NCI-H1048 (cell line): ENCODE data around the gene NOP58.
A peak's percentile ranks its signal among the peaks of the same experiment; 100 is the strongest.
"Not testable (repeated sequence)": the region's sequence is repeated elsewhere in the genome, so short reads cannot be mapped to it uniquely, and the experiment has no call there.

Experiments
- DNase-seq: peaks from one replicate; lab custom pipeline; 2025; lab: John Stamatoyannopoulos, UW

Gene NOP58, protein sequence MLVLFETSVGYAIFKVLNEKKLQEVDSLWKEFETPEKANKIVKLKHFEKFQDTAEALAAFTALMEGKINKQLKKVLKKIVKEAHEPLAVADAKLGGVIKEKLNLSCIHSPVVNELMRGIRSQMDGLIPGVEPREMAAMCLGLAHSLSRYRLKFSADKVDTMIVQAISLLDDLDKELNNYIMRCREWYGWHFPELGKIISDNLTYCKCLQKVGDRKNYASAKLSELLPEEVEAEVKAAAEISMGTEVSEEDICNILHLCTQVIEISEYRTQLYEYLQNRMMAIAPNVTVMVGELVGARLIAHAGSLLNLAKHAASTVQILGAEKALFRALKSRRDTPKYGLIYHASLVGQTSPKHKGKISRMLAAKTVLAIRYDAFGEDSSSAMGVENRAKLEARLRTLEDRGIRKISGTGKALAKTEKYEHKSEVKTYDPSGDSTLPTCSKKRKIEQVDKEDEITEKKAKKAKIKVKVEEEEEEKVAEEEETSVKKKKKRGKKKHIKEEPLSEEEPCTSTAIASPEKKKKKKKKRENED

DNA sequence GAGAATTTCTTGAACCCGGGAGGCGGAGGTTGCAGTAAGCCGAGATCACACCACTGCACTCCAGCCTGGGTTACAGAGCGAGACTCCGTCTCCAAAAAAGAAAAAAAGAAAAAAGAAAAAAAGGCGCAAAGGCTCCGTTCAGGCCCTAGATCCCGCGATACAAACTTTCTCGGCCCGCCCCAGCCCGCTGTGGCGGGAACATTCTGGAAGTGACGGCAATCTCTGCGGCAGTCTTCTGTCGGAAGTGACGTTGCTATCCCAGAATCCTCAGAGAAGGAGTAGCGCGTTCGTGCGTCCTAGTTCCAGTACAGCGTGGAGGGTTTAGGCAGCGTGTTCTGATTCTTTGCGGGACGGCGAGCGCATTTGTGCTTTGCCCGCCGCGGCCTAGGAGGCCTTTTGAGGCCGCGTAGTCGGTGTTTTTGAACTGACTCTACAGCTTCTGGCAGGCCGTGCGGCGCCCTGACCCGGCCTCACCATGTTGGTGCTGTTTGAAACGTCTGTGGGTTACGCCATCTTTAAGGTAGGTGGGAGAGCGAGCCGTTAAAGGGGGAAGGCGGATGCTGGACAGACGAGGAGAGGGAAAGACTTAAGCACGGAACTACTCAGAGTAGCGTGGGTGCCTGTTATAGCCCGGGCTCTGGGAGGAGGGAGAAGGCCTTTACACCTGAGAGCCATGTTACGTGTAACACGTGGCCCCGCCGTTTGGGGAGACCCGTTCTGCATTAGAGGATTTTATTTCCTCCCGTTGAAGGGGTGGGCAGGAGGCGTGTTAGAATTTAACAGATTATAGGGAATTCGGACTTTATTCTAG lies at the start of gene NOP58:
Gene NOP58, plus strand, starts transcription at position 297 of the 811 bp plus-strand sequence. Its CDS starts 179 bp downstream, at position 476.
- peak; percentile 93 for DNase-seq

DNA sequence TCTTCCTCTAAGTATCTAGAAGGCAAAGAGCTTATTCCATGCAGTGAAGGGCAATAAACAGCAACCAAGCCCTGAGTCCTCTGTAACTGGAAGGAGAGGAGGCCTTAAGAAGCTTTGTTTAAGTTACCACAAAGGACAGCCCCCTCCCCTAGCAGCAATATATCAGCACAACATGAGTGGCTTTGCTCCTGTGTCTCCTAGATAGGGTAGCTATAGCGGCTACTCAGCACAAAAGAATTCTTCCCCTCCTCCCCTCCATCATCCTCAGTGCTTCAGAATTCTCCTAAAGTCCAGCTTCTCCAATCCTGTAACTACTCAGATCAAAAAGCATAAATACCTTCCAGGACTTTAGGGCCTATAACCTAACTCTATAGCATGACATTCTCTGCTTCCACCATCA lies 43.7 kb upstream of the NOP58 start:
- no peak for DNase-seq

DNA sequence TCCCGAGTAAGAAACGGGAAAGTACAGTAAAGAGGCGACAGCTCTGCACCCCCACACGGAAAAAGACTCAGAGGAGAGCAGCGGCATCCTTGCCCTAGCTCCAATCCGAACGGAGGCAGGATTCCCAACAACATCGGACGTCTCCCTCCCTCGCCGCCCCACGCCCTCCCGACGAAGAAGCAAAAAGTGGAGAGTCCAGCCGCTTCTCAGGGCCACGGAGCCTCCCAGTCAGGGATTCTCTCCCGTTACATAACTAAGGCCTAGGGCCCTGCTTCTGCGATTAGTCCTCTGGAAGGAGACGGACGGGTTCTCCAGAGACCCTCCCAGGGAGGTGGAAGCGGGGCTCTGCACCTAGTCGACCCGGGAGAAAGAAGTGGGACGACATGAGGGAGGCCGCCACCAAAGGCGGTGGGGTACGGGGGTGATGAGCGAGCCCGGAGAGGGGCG lies 27.8 kb upstream of the NOP58 start:
- DNase-seq = no peak

DNA sequence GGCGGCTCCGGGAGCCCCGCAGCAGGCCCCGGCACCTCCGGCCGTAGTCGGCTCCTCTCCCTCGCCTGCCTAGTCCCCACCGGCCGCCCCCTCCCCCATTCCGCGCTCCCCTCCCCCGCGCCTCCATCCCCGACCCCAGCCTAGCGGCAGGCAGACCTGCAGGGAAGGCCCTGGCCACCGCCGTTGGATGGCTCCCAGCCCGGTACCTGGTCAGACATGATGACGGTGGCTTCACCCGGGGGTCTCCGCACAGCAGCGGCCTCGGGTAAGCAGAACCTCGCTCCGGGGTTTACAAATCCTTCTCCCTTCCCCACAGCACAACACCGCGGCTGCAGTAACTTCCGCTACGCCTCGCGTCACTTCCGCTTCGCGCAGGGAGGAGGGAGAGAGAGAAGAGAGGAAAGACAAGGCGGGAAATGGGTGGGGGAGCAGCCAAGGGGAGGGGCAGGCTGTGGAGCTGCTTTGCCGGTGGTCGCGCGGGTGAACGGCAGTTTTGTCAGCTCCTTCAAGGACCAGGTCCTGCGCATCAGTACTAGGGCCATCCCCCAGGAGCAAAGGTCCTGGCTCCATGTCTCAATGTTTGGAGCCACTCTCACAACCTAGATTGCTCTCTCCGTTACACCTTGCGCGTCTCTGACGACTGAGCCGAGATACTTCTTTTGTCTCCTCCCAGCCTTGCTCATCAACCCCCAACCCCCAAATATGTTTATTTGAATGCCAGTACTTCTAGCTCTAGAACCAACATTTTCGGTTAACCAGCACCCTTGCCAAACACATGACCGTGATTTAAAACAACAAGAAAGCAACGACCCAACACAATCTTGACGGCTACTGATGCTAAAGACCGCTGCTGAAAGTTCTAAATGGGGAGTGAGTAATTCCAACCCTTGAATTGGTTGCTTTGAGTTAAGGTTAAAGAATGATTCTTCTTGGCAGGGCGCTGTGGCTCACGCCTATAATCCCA lies 27.0 kb upstream of the NOP58 start, which contains the start of gene SUMO1:
Gene SUMO1, minus strand, starts transcription at position 364 of the 964 bp plus-strand sequence. Its CDS starts 146 bp downstream, at position 218.
- peak; percentile 54 for DNase-seq

DNA sequence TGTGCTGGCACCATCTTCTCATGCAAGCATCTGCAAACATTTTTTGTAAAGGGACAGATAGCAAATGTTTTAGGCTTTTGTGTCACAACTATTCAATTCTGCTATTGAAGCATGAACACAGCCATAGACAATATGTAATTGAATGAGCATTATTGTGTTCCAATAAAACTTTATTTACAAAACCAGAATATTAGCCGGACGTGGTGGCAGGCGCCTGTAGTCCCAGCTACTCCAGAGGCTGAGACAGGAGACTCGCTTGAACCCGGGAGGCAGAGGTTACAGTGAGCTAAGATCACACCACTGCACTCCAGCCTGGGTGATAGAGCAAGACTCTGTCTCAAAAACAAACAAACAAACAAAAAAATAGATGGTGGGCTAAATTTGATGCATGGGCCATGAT lies 17.9 kb upstream of the NOP58 start:
- DNase-seq = not testable (repeated sequence)

DNA sequence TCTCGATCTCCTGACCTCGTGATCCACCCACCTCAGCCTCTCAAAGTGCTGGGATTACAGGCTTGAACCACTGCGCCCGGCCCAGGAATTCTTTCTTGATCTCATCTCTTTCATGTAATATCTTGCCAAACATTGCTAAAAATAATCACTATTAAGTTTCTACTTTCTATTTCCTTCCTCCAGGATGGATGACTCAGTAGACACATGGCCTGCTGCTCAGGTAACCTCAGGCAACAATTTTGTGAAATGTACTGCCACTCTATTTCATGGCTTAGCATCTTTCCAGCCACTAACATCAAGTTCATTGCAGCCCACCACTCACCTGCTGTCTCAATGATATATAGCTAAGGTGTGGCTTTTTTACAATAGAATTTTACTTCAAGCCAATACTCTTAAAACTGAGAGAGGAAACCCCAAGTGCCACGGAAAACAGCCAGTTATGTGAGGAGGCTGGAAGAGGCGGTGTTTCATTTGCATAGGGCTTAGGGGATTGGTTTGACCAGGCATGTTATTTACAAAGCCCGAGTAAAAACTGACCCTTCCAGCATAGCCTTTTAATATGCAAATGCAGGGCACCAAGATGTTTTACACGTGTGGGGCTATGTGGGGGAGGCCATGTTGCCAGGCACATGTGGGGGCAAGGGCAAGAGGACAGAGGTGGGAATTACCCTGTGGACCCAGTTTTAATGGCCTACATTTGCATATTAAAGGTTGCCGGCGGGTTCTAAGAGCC lies 15.9 kb upstream of the NOP58 start:
- DNase-seq = no peak

DNA sequence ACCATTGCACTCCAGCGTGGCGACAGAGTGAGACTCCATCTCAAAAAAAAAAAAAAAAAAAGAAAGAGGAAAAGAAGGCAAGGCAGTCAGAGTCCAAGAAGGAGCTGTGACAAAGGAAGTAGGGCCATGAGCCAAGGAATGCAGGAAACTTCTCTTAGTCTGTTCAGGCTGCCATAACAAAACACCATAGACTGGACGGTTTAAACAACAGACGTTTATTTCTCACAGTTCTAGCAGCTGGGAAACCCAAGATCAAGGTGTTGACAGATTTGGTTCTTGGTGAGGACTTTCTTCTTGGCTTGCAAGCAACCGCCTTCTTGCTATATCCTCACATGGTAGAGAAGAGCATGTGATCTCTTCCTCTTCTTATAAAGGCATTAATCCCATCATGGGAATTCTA lies 14.1 kb upstream of the NOP58 start:
- DNase-seq = no peak

DNA sequence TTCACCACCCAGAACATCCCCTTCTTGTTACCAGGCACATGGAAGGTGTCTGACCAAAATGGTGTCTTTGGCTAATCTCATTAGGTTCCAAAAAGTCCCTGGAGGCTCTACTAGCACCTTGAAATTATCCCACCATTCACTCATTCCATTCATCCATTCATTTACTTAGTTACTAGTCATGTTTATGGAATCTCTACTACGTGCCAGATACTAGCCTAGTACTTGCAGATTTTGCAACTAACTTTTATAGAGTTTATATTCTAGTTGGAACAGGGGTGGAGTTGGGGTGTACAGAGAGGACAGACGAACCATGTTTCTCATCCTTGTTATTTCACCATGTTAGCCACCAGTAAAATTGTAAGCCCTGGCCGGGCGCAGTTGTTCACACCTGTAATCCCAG lies 4.0 kb upstream of the NOP58 start:
- no peak for DNase-seq

DNA sequence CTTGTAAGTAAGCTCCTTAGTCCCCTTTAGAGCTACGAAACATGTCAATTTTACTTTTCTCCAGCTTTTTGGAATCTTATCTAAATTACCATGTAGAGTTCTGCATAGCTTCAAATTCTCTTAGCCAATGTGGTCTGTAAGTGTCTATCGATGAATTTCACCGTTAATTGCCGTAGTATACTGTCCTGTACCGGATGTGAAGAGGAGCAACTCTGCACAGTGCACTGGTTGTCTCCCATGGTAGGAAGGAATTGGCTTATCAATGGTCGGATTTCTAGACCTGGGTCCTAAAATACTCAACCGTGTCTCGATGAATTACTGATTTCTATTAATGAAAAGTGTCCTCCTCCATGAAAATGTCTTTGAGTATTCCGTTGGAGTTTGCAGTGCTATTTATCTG lies 1.9 kb downstream of the NOP58 start:
- DNase-seq = no peak

DNA sequence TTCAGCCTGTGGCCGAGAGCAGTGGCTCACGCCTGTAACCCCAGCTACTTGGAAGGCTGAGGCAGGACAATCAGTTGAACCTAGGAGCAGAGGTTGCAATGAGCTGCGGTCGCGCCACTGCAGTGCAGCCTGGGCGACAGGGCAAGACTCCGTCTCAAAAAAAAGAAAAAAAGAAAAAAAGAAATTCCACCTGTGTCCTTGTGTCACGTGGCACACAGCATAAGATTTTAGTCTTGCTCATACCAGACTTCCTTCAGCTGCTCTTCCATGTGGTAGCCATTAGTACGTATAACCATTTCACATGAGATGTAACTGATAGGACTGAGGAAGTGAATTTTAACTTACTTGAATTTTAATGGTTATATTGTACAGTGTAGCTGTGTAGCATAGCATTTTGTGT lies 4.0 kb downstream of the NOP58 start:
- no peak for DNase-seq

DNA sequence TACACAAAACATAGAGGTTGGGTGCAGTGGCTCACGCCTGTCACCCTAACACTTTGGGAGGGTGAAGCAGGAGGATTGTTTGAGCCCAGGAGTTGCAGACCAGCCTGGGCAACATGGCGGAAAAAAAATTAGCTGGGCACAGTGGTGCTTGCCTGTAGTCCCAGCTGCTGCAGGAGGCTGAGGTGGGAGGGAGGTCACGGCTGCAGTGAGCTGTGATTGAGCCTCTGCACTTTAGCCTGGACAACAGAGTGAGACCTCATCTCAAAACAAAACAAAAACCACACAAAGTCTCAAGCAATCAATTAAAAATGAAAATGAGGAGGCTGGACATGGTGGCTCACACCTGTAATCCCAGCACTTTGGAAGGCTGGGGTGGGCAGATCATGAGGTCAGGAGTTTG lies 4.9 kb downstream of the NOP58 start:
- no peak for DNase-seq

DNA sequence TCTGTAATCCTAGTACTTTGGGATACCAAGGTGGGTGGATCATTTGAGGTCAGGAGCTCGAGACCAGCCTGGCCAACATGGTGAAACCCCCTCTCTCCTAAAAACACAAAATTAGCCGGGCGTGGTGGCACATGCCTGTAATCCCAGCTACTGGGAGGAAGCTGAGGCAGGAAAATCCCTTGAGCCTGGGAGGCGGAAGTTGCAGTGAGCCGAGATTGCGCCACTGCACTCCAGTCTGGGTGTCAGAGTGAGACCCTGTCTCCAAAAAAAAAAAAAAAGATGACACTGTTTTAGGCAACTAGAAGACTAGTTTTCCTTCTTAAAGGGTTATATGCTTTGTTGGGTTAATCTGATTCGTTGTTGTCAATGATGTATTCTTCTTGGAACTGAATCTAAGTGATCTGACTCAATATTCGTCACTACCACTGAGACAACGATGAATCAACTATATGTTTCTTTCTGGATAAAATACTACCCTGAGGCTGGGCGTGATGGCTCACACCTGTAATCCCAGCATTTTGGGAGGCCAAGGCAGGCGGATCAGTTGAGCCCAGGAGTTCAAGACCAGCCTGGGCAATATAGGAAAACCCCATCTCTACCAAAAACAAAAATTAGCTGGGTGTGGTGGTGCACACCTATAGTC lies 10.6 kb downstream of the NOP58 start:
- DNase-seq = not testable (repeated sequence)

DNA sequence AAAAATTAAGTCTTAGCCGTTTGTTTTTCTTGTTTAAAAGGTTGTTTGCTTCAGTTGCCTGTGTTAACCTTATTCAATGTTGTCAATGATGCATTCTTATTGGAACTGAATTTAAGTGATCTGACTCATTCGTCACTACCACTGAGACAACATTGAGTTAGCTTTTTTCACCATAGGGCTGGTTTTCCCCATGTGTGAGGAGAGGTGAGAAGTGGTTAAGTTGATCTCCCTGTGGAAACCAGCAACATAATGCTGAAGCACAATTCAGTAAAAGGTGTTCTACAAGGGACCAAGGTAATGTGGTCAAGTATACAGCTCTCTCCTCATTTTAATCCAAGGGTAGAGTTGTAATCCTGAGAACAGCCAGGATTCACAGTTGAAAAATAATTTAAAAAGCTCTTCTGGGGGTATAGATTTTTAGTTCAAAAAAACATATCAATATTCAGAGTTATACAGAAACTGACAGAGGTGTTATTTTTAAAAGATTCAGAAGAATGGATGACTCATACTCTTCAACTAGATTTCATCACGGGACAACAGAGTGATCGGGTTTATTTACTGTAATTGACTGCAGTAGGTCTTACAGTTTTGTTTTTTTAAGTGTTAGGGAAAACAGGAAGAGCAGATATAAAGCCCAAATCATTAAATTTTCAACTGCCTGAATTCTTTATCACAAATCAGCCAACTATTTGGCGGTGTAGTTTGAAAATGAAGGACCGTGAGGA lies 12.6 kb downstream of the NOP58 start:
- no peak for DNase-seq

DNA sequence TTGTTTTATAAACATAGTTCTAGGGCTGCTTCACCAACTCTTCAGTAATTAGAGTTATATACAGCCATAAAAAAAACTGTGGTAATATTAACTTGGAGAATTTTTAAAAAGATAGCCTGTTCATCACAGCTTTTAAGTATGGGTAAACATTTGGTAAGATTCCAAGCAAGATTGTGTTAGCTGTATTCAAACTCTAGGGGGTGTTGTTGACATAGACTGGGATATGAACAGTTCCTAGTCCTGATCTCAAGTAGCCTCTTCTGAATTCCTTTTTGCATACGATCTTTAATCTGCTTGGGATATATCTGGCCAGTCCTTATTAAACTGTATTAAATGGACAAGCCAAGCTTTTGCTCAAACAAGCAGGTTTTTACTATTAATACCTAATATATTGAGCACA lies 13.4 kb downstream of the NOP58 start:
- no peak for DNase-seq

DNA sequence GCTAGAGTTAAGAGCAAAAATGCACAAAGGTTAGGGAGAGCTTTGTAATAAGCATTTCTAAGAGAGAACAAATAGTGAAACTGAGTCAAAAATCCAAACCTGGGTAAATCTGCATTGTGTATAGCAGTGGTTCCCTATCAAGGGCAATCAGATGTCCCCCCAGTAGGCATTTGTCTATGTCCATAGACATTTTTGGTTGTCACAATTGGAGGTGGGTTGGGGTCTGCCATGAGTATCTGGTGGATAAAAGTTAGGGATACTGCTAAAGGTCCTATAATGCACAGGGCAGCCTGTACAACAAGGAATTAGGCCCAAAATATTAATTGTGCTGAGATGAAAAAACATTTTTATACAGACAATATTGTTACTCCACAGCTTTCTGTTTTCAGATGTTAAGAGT lies 21.0 kb downstream of the NOP58 start:
- no peak for DNase-seq

DNA sequence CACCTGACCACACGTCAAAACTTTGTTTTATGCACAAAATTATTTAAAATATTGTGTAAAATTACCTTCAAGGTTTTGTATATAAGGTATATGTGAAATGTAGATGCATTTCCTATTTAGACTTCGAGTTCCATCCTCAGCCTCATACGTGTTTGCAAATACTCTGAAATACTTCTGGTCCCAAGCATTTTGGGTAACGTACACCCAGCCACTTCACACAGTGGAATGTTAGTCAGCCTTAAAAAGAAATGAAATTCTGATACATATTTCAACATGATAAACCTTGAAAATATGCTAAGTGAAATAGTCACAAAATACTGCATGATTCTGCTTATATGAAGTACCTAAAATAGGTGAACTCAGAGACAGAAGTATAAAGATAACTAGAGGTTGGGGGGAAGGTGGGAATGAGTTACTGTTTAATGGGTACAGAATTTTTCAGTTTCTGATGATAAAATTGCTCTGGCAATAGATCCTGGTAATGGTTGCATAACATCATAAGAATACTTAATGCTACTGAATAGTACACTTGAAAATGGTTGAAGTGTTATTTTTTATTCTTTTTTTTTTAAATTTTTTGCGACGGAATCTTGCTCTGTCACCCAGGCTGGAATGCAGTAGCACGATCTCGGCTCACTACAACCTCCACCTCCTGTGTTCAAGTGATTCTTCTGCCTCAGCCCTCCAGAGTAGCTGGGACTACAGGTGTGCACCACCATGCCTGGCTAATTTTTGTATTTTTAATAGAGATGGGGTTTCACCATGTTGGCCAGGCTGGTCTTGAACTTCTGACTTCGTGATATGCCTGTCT lies 24.0 kb downstream of the NOP58 start:
- DNase-seq = no peak

DNA sequence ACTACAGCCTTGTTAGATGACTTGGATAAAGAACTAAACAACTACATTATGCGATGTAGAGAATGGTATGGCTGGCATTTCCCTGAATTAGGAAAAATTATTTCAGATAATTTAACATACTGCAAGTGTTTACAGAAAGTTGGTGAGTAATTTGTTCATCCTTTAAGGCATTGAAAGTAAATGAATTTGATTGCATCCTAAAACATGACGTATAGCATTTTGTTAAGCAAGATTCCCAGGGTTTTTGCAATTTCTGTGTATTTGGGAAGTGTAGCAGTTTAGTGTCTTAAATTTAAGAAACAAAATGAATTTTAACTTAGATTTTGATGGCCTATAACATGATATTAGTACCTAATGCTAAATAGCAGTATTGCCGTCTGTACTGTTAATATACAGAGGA lies 24.8 kb downstream of the NOP58 start:
- no peak for DNase-seq

DNA sequence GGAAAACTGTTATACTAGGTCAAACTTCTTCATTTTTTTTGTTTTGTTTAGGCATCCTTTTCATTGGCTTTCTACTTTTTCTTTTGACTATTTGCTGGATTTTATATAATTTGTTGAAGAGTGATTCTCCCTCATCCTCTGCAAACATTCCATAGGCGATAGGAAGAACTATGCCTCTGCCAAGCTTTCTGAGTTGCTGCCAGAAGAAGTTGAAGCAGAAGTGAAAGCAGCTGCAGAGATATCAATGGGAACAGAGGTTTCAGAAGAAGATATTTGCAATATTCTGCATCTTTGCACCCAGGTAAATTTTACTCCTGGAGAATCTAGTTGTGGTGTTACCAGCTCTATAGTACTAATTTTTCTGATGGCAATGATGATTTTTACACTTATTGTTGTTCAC lies 25.4 kb downstream of the NOP58 start:
- DNase-seq = no peak

DNA sequence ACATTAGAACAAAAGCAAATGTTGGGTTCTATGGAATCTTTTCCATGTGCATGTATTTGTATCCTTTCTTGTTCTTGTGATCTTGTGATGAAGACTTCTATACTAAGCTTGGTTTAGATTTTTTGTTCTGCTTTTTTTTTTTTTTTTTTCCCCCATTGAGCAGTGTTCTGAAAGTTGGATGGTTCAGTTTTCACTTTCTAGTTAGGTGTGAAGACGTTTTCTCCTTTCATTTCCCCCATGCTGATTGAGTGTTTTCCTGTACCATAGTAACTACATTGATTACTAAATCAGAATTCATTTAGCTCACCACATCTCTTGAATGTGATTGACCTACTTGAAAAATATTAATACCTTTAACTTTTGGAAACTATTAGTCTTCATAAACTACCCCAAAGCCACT lies 34.1 kb downstream of the NOP58 start:
- no peak for DNase-seq
